HepG2 (cell line): Measurements from ENCODE around the gene DNLZ. TPM values are rescaled to one million over a fixed set of nuclear protein-coding genes. Genes with fewer than 3 reads are reported as not detected.

Source experiments
- ATRX ChIP-seq: sonication (generic); formaldehyde crosslinking; IDR thresholded peaks from 2 replicates; pipeline ENCODE4 v1.4.0; 2020; ENCODE audit warnings: missing genetic modification reagents, borderline replicate concordance
- HDAC6 ChIP-seq: fragments of 200-600 bp; sonication (generic); IDR thresholded peaks from 2 replicates; pipeline ENCODE4 v1.7.0; 2017; ENCODE audit warnings: mild to moderate bottlenecking, antibody characterized with exemption, low read length, low read depth
- PRDM4 ChIP-seq: sonication (generic); formaldehyde crosslinking; IDR thresholded peaks from 2 replicates; pipeline ENCODE4 v1.9.0; 2021; ENCODE audit warnings: missing genetic modification reagents, borderline replicate concordance
- REPIN1 ChIP-seq: sonication (generic); formaldehyde crosslinking; IDR thresholded peaks from 2 replicates; pipeline ENCODE4 v1.8.0; 2022; ENCODE audit warnings: missing genetic modification reagents, low read depth, mild to moderate bottlenecking, borderline replicate concordance
- SAFB2 ChIP-seq: sonication (generic); formaldehyde crosslinking; IDR thresholded peaks from 2 replicates; pipeline ENCODE4 v1.5.1; 2020; ENCODE audit warnings: missing genetic modification reagents, low read depth, mild to moderate bottlenecking, borderline replicate concordance
- SMYD3 ChIP-seq: sonication (generic); formaldehyde crosslinking; IDR thresholded peaks from 2 replicates; pipeline ENCODE4 v1.8.1; 2023; ENCODE audit warnings: mild to moderate bottlenecking, missing genetic modification reagents
- THYN1 ChIP-seq: sonication (generic); formaldehyde crosslinking; IDR thresholded peaks from 2 replicates; pipeline ENCODE4 v1.8.1; 2023; ENCODE audit warnings: low read depth, mild to moderate bottlenecking, moderate library complexity, missing genetic modification reagents, borderline replicate concordance
- TRIM24 ChIP-seq: sonication (generic); formaldehyde crosslinking; IDR thresholded peaks from 2 replicates; pipeline ENCODE4 v1.8.0; 2022; ENCODE audit warnings: mild to moderate bottlenecking, missing genetic modification reagents
- ZBTB7A ChIP-seq: sonication (generic); formaldehyde crosslinking; IDR thresholded peaks from 2 replicates; pipeline ENCODE4 v1.8.0; 2022; ENCODE audit warnings: mild to moderate bottlenecking, missing genetic modification reagents
- ZFP41 ChIP-seq: sonication (generic); formaldehyde crosslinking; IDR thresholded peaks from 2 replicates; pipeline ENCODE4 v1.4.0; 2020; ENCODE audit warnings: mild to moderate bottlenecking, missing genetic modification reagents, borderline replicate concordance
- ZNF230 ChIP-seq: sonication (generic); formaldehyde crosslinking; IDR thresholded peaks from 2 replicates; pipeline ENCODE4 v1.4.0; 2020; ENCODE audit warnings: mild to moderate bottlenecking, missing genetic modification reagents
- ZNF253 ChIP-seq: sonication (generic); formaldehyde crosslinking; IDR thresholded peaks from 2 replicates; pipeline ENCODE4 v1.8.0; 2022; ENCODE audit warnings: mild to moderate bottlenecking, missing genetic modification reagents, borderline replicate concordance
- ZNF7 ChIP-seq: IDR thresholded peaks from 2 replicates; pipeline ENCODE4 v1.6.1; 2016; ENCODE audit warnings: missing biosample characterization, missing genetic modification reagents
- ZZZ3 ChIP-seq: sonication (generic); formaldehyde crosslinking; IDR thresholded peaks from 2 replicates; pipeline ENCODE4 v1.4.0; 2020; ENCODE audit warnings: missing genetic modification reagents, mild to moderate bottlenecking, borderline replicate concordance
- polyA plus RNA-seq, 8 experiments: library from polyadenylated mRNA; depleted of rRNA in 3 of 8; stranded (reverse) in 7 of 8; unstranded in 1 of 8; fragments of >200 nt; fragmentation: Illumina TruSeq in 4 of 8; extraction: Trizol in 4 of 8; gene quantifications; 2 replicates each; pipeline versions ENCODE4 v1.2.1 to v1.2.3, GENCODE V29; 2011 to 2016; ENCODE audit warnings: low read depth in 4 of 8, missing spikeins in 1 of 8, mixed read lengths in 1 of 8; ENCODE audit not compliant: insufficient read depth in 1 of 8
- total RNA-seq, 5 experiments: library from RNA; depleted of rRNA; stranded (reverse); fragments of >200 nt; fragmentation: Illumina TruSeq; extraction: Trizol; gene quantifications; 2 replicates each; pipeline ENCODE4 v1.2.3, GENCODE V29; 2016; ENCODE audit warnings: low read depth in 1 of 5
- TF ChIP-seq, protein P1 (sequence below): sonication (generic); formaldehyde crosslinking; IDR thresholded peaks from 2 replicates; pipeline ENCODE4 v1.5.1; 2020; ENCODE audit warnings: mild to moderate bottlenecking, missing genetic modification reagents
- TF ChIP-seq, protein P2 (sequence below): sonication (generic); formaldehyde crosslinking; IDR thresholded peaks from 2 replicates; pipeline ENCODE4 v1.5.1; 2020; ENCODE audit warnings: mild to moderate bottlenecking, missing genetic modification reagents, borderline replicate concordance
- TF ChIP-seq, protein P3 (sequence below): sonication (generic); formaldehyde crosslinking; IDR thresholded peaks from 2 replicates; pipeline ENCODE4 v1.5.0; 2020; ENCODE audit warnings: mild to moderate bottlenecking, missing genetic modification reagents

The DNLZ gene
- total and polyA plus RNA-seq, 2 of the 13 experiments (the other 11 are each of a cell fraction or from before 2014, with no cell fraction given): 3.4 to 8.0 TPM

GRCh38 chr9:136410500-136411287 is 47.1 kb upstream of the DNLZ start, which contains the start of the genes ENTR1 and PMPCA (continued):
- TF ChIP-seq, protein P1, sequence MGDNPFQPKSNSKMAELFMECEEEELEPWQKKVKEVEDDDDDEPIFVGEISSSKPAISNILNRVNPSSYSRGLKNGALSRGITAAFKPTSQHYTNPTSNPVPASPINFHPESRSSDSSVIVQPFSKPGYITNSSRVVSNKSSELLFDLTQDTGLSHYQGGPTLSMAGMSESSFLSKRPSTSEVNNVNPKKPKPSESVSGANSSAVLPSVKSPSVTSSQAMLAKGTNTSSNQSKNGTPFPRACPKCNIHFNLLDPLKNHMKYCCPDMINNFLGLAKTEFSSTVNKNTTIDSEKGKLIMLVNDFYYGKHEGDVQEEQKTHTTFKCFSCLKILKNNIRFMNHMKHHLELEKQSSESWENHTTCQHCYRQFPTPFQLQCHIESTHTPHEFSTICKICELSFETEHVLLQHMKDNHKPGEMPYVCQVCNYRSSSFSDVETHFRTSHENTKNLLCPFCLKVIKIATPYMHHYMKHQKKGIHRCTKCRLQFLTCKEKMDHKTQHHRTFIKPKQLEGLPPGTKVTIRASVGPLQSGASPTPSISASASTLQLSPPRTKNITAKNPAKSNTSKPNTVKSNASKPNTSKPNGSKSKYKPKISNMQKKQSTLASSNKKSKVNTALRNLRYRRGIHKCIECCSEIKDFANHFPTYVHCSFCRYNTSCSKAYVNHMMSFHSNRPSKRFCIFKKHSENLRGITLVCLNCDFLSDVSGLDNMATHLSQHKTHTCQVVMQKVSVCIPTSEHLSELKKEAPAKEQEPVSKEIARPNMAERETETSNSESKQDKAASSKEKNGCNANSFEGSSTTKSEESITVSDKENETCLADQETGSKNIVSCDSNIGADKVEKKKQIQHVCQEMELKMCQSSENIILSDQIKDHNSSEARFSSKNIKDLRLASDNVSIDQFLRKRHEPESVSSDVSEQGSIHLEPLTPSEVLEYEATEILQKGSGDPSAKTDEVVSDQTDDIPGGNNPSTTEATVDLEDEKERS (CRISPR knock-in tag): no peak
- no peak for TF ChIP-seq ZNF230
- TF ChIP-seq, protein P2, sequence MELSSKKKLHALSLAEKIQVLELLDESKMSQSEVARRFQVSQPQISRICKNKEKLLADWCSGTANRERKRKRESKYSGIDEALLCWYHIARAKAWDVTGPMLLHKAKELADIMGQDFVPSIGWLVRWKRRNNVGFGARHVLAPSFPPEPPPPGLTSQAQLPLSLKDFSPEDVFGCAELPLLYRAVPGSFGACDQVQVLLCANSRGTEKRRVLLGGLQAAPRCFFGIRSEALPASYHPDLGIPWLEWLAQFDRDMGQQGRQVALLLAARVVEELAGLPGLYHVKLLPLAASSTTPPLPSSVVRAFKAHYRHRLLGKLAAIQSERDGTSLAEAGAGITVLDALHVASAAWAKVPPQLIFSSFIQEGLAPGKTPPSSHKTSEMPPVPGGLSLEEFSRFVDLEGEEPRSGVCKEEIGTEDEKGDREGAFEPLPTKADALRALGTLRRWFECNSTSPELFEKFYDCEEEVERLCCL: no peak
- no peak for TF ChIP-seq ZFP41 (CRISPR knock-in tag)
- no peak for TF ChIP-seq ZNF7 (CRISPR knock-in tag)
- TF ChIP-seq ATRX (CRISPR knock-in tag): no peak
- TF ChIP-seq ZZZ3: no peak
- no peak for TF ChIP-seq THYN1 (CRISPR knock-in tag)
- no peak for TF ChIP-seq ZNF253
- TF ChIP-seq, protein P3, sequence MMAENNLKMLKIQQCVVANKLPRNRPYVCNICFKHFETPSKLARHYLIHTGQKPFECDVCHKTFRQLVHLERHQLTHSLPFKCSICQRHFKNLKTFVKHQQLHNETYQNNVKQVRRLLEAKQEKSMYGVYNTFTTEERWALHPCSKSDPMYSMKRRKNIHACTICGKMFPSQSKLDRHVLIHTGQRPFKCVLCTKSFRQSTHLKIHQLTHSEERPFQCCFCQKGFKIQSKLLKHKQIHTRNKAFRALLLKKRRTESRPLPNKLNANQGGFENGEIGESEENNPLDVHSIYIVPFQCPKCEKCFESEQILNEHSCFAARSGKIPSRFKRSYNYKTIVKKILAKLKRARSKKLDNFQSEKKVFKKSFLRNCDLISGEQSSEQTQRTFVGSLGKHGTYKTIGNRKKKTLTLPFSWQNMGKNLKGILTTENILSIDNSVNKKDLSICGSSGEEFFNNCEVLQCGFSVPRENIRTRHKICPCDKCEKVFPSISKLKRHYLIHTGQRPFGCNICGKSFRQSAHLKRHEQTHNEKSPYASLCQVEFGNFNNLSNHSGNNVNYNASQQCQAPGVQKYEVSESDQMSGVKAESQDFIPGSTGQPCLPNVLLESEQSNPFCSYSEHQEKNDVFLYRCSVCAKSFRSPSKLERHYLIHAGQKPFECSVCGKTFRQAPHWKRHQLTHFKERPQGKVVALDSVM (CRISPR knock-in tag): no peak
- no peak for TF ChIP-seq TRIM24 (CRISPR knock-in tag)
- no peak for TF ChIP-seq PRDM4 (CRISPR knock-in tag)
- TF ChIP-seq REPIN1 (CRISPR knock-in tag): no peak; the same call in 1 of the 2 replicates
- no peak; the same call in 1 of the 2 replicates for TF ChIP-seq ZBTB7A (CRISPR knock-in tag)
- TF ChIP-seq HDAC6: no peak
- TF ChIP-seq SMYD3: no peak; the same call in 1 of the 2 replicates
- TF ChIP-seq SAFB2 (CRISPR knock-in tag): no peak
